B cell (primary cell): Measurements from ENCODE around the gene MYO10. TPM values are rescaled to one million over a fixed set of nuclear protein-coding genes. Genes with fewer than 3 reads are reported as not detected.

ENCODE experiments used
- ATAC-seq: fragments of 200-7000 bp; cut with Tn5 transposase; one replicate; pipeline ENCODE4 v1.10.0; 2021; ENCODE audit warnings: low read depth, mild to moderate bottlenecking, moderate number of reproducible peaks, moderate library complexity
- CTCF ChIA-PET: fragments of 350-600 bp; sonication (Branson Sonifier 250); formaldehyde crosslinking; loops from one replicate; lab custom pipeline; 2021; ENCODE audit warnings: antibody characterized with exemption, inconsistent platforms; lab: Charles Lee
- POLR2A ChIA-PET: fragments of 350-600 bp; sonication (Branson Sonifier 250); formaldehyde crosslinking; loops from one replicate; lab custom pipeline; 2021; ENCODE audit warnings: antibody characterized with exemption; lab: Charles Lee
- DNase-seq: peaks from one replicate; pipeline ENCODE4 v3.0.0; 2013
- H2AFZ ChIP-seq: 2 replicates; pipeline ENCODE4 v1.6.1; 2012; ENCODE audit warnings: mild to moderate bottlenecking, low read depth, low read length; ENCODE audit not compliant: insufficient read depth, poor library complexity, severe bottlenecking
- H3K27ac ChIP-seq, 2 donors: 1 replicate in 1 of 2; 2 replicates in 1 of 2; pipeline ENCODE4 v1.5.1; 2012 to 2013; ENCODE audit warnings: low read length in 2 of 2, mild to moderate bottlenecking in 2 of 2, moderate library complexity in 1 of 2
- H3K27me3 ChIP-seq, 4 experiments: fragments of 200-600 bp in 1 of 4; sonication (generic) in 1 of 4; replicated peaks in 1 of 4; 1 replicate in 2 of 4; 2 replicates in 2 of 4; pipeline versions ENCODE4 v1.6.1 to v1.7.0; 2013 to 2016; ENCODE audit warnings: low read length in 3 of 4, mild to moderate bottlenecking in 2 of 4, mixed read lengths in 1 of 4, moderate library complexity in 1 of 4; ENCODE audit not compliant: insufficient read depth in 4 of 4, control insufficient read depth in 3 of 4; ENCODE audit errors: control extremely low read depth in 1 of 4
- H3K36me3 ChIP-seq, 2 experiments: replicated peaks in 1 of 2; 1 replicate in 1 of 2; 2 replicates in 1 of 2; pipeline versions ENCODE4 v1.6.1 to v1.7.1; 2013; ENCODE audit warnings: low read length in 1 of 2; ENCODE audit not compliant: insufficient read depth in 2 of 2, control insufficient read depth in 1 of 2; ENCODE audit errors: control extremely low read depth in 1 of 2, extremely low read depth in 1 of 2
- H3K4me1 ChIP-seq, 2 donors: fragments of 200-600 bp in 1 of 2; sonication (generic) in 1 of 2; 1 replicate in 1 of 2; 2 replicates in 1 of 2; pipeline versions ENCODE4 v1.5.1 to v1.6.1; 2013 to 2017; ENCODE audit warnings: low read length in 2 of 2; ENCODE audit not compliant: control insufficient read depth in 2 of 2, insufficient read depth in 2 of 2
- H3K4me2 ChIP-seq: replicated peaks from 2 replicates; pipeline ENCODE3; 2012; ENCODE audit warnings: mild to moderate bottlenecking, low read depth, low read length; ENCODE audit not compliant: poor library complexity, severe bottlenecking
- H3K4me3 ChIP-seq, 5 experiments: fragments of 200-600 bp in 1 of 5; sonication (generic) in 1 of 5; 1 replicate in 3 of 5; 2 replicates in 2 of 5; pipeline versions ENCODE4 v1.5.1 to v1.7.0; 2011 to 2016; ENCODE audit warnings: low read length in 4 of 5, mild to moderate bottlenecking in 4 of 5, low read depth in 2 of 5, control low read depth in 1 of 5, moderate library complexity in 1 of 5; ENCODE audit not compliant: insufficient read depth in 1 of 5; ENCODE audit errors: control extremely low read depth in 1 of 5, extremely low read depth in 1 of 5
- H3K79me2 ChIP-seq: fragments of 200-600 bp; sonication (generic); one replicate; pipeline ENCODE4 v1.6.0; 2016; ENCODE audit warnings: low read length; ENCODE audit not compliant: control insufficient read depth, insufficient read depth
- H3K9ac ChIP-seq: fragments of 200-600 bp; sonication (generic); 2 replicates; pipeline ENCODE4 v1.6.1; 2017; ENCODE audit warnings: mild to moderate bottlenecking, low read length, moderate library complexity
- H3K9me3 ChIP-seq, 3 donors: one replicate each; pipeline versions ENCODE4 v1.6.1 to v1.7.1; 2013; ENCODE audit warnings: low read length in 2 of 3; ENCODE audit not compliant: control insufficient read depth in 2 of 3, insufficient read depth in 1 of 3; ENCODE audit errors: control extremely low read depth in 1 of 3
- H4K20me1 ChIP-seq: 2 replicates; pipeline ENCODE4 v1.6.0; 2012; ENCODE audit warnings: mild to moderate bottlenecking, low read length; ENCODE audit not compliant: insufficient read depth, control insufficient read depth, poor library complexity, severe bottlenecking
- H3K27ac Mint-ChIP-seq: one replicate; pipeline ENCODE4 v1.8.0; 2021; ENCODE audit warnings: mixed read lengths
- H3K27me3 Mint-ChIP-seq: one replicate; pipeline ENCODE4 v1.8.0; 2021; ENCODE audit warnings: mixed read lengths
- H3K4me1 Mint-ChIP-seq: one replicate; pipeline ENCODE4 v1.8.0; 2021; ENCODE audit warnings: mixed read lengths
- H3K4me3 Mint-ChIP-seq: one replicate; pipeline ENCODE4 v1.8.0; 2021; ENCODE audit warnings: mixed read lengths
- H3K9me3 Mint-ChIP-seq: one replicate; pipeline ENCODE4 v1.8.0; 2022; ENCODE audit warnings: mixed read lengths; ENCODE audit not compliant: insufficient read depth
- CTCF ChIP-seq: fragments of 200-600 bp; IDR thresholded peaks from one replicate; pipeline ENCODE4 v1.8.0; 2022; ENCODE audit warnings: antibody characterized with exemption, mild to moderate bottlenecking
- EZH2 ChIP-seq: IDR thresholded peaks from 2 replicates; pipeline ENCODE4 v1.6.1; 2012; ENCODE audit warnings: borderline replicate concordance, low read depth, mild to moderate bottlenecking, moderate library complexity, low read length; ENCODE audit not compliant: insufficient read depth, poor library complexity, severe bottlenecking
- WGBS: methylation state at CpG from one replicate; pipeline ENCODE4 v1.1.5; 2013; ENCODE audit warnings: missing lambda C conversion rate; ENCODE audit not compliant: insufficient coverage; 5-methylcytosine and 5-hydroxymethylcytosine counted together
- intact Hi-C: fragments of 100-400 bp; cut with micrococcal nuclease; formaldehyde crosslinking; loops from one replicate; pipeline ENCODE4 v1.10.0; 2022
- polyA plus RNA-seq: library from polyadenylated mRNA; depleted of rRNA; stranded (reverse); fragments of >200 nt; gene quantifications from 2 replicates; pipeline ENCODE4 v1.2.3, GENCODE V29; 2012
- total RNA-seq, 2 donors: library from RNA; stranded (reverse); fragments of 120-200 nt in 1 of 2; gene quantifications; 1 replicate in 1 of 2; 2 replicates in 1 of 2; pipeline versions ENCODE4 v1.2.3 to v1.2.4, GENCODE V29; 2013 to 2022

MYO10 gene
- total and polyA plus RNA-seq, 2 donors (not counting 1 experiment from before 2014, with no cell fraction given) = 0.10 TPM; not detected in 1

GRCh38 chr5:16871746-16872339 is 64.2 kb downstream of the MYO10 start:
- peaks cover 0 to 18% (median 0%) of the 10 kb centered on the region in 3 donors for H3K9me3 ChIP-seq
- Mint-ChIP-seq H3K9me3 (peaks cover 2% of the 10 kb centered on the region), H3K27me3 (no peaks in the 10 kb centered on the region), H3K4me1 (no peaks in the 10 kb centered on the region), H3K27ac (no peak overlapping the region), H3K4me3 (no peak overlapping the region)
- H3K27me3 ChIP-seq = no peaks in the 10 kb centered on the region
- intact Hi-C loops = no loop called here
- CTCF ChIA-PET = no interaction called here
- WGBS = 100% methylated on average over 1 of the region's 4 CpGs
- DNase-seq (no peak), ATAC-seq (no peak)
- no peaks in the 10 kb centered on the region for H3K36me3 ChIP-seq
- no peaks in the 10 kb centered on the region for H3K4me1 ChIP-seq
- no peaks in the 10 kb centered on the region for H4K20me1 ChIP-seq
- no peaks in the 10 kb centered on the region for H3K79me2 ChIP-seq
- no peak overlapping the region for H3K27ac ChIP-seq
- H2AFZ ChIP-seq = no peak overlapping the region
- no peak overlapping the region for H3K9ac ChIP-seq
- no peak overlapping the region for H3K4me3 ChIP-seq
- POLR2A ChIA-PET = no interaction called here
- H3K4me2 ChIP-seq = no peak overlapping the region
- TF ChIP-seq EZH2 (no peak), CTCF (no peak)

- peaks cover 0 to 18% (median 0%) of the 10 kb centered on the region in 3 donors for H3K9me3 ChIP-seq
- no peaks in the 10 kb centered on the region for H3K36me3 ChIP-seq
- no peak overlapping the region for H3K27ac ChIP-seq
- no peak overlapping the region for H3K9ac ChIP-seq
- peaks cover 2% of the 10 kb centered on the region for H3K9me3 Mint-ChIP-seq
- no peak overlapping the region for H3K27ac Mint-ChIP-seq
- no peaks in the 10 kb centered on the region for H3K4me1 Mint-ChIP-seq
- H3K4me2 ChIP-seq = no peak overlapping the region
- no peaks in the 10 kb centered on the region for H4K20me1 ChIP-seq
- H3K27me3 Mint-ChIP-seq = no peaks in the 10 kb centered on the region
- no peak overlapping the region for H3K4me3 ChIP-seq
- POLR2A ChIA-PET = no interaction called here
- no peaks in the 10 kb centered on the region for H3K27me3 ChIP-seq
- ATAC-seq = no peak
- CTCF ChIA-PET = no interaction called here
- intact Hi-C loops = no loop called here
- H3K4me1 ChIP-seq = no peaks in the 10 kb centered on the region
- DNase-seq = no peak
- no peak overlapping the region for H3K4me3 Mint-ChIP-seq
- no peak for TF ChIP-seq EZH2
- no peak overlapping the region for H2AFZ ChIP-seq
- 100% methylated on average over 1 of the region's 1 CpG for WGBS
- no peaks in the 10 kb centered on the region for H3K79me2 ChIP-seq
These were observed 65.2 kb downstream of the MYO10 start for GRCh38 chr5:16870878-16871277.
